NCI-H146 (cell line): Measurements from ENCODE around the gene IL23R.
"Not testable (repeated sequence)": the region's sequence is repeated elsewhere in the genome, so short reads cannot be mapped to it uniquely, and the experiment has no call there.

Experiments used
- DNase-seq: peaks from one replicate; lab custom pipeline; 2025; lab: John Stamatoyannopoulos, UW

The IL23R gene

DNA sequence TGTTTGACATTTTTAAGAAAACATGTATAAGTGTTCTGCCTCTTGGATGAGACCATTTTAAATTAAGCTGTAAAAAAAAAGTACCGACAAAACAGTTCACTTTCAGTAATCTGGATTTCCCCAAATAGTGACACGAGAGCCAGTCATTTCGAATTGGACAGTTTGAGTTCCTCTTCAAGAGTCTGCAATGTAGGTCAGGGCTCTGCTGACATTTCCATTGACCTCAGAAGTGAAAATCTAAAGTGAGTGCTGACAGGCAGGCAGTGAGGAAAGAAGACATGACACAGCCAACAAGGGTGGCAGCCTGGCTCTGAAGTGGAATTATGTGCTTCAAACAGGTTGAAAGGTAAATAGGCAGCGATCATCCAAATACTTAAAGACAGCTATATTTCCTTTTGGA lies at the start of gene IL23R:
Gene IL23R (plus strand): TSS at position 259 of the 400 bp plus-strand sequence. CDS start 1,667 bp downstream, outside the sequence.
- no peak for DNase-seq

- no peak for DNase-seq
Observed at GRCh38 chr1:67118191-67118590, 48.1 kb upstream of the IL23R start.

DNA sequence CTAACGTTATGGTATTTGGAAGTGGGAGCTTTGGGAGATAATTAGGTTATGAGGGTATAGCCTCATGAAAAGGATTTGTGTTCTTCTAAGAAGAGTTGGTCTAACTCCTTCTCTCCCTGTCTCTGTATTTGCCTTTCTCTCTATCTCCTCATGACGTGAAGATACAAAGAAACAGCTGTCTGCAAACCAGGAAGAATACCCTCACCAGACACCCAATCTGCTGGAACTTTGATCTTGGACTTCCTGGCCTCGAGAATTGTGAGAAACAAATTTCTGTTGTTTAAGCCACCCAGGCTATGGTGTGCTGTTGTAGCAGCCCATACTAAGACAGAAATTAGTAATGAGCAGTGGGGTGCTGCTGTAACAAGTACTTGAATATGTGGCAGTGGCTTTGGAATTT lies 47.6 kb upstream of the IL23R start:
- no peak for DNase-seq

DNA sequence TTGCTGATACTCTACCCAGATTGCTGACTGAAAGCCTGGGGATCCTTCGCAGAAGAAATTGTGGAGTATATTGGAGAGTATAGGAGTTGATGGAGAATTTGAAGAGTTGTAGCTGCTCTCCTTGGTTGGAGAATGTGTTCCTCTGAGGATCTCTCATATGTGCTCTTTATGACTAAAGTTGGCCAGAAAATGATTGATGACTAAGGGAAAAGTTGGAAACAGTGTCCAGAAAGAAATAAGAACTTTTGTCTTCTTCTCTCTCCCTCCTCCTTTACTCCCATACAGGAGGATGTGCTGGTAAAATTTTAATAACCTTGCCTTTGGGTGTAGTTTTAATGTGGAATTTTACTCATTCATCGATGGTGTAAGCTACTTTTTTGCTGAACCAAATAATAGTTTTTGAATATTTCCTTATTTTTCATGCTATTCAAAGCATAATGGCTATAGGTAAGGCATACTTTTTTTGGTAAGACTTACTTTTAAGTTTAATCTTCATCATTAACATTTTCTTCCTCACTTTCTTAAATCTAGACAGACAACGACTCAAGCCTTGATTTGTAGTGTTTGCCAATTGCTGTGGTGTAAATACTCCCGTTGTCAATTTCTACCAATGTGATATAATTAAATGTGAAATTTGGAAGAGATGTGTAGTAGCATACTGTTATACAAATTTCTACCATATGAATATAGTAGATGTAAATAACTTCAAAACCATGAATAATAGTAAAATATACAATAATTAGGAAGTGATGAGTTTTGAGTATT lies 45.2 kb upstream of the IL23R start:
- DNase-seq = no peak

DNA sequence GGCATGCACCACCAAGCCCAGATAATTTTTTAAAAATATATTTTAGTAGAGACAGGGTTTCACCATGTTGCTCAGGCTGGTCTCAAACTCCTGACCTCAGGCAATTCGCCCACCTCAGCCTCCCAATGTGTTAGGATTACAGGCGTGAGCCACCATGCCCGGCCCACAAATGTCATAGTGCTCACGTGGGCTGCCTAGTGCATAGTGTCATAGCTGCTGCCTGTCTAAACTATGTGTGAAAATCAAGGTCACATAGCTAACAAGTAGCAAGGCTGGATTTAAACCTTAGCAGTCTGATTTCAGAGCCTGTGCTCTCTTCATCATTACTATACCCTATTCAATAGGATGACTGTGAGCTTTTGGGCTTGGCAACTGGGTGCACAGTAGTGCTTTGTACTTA lies 41.8 kb upstream of the IL23R start:
- no peak for DNase-seq

GRCh38 chr1:67126111-67126746 lies 40.0 kb upstream of the IL23R start:
- no peak for DNase-seq

- no peak for DNase-seq
Observed at GRCh38 chr1:67126974-67127373, 39.3 kb upstream of the IL23R start.

DNA sequence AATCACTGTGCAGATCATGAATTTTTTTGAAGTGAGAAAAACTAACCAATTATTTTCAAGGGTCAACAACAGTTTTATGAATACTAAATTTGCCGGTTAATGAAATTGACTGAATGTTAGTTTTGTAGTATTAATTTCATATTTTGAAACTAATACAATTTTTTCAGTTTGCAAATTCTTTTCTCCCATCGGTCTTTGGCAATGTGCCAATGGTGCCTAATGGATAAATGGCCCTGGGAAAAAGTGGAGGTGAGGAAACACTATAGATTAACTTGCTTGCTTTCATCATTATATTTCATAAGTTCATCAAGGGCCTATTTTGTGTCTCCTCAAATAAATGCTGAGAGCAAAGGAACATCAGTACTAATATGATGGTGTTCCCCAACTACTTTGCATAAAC lies 35.6 kb upstream of the IL23R start:
- DNase-seq = no peak

GRCh38 chr1:67133177-67133576 lies 33.1 kb upstream of the IL23R start:
- no peak for DNase-seq

DNA sequence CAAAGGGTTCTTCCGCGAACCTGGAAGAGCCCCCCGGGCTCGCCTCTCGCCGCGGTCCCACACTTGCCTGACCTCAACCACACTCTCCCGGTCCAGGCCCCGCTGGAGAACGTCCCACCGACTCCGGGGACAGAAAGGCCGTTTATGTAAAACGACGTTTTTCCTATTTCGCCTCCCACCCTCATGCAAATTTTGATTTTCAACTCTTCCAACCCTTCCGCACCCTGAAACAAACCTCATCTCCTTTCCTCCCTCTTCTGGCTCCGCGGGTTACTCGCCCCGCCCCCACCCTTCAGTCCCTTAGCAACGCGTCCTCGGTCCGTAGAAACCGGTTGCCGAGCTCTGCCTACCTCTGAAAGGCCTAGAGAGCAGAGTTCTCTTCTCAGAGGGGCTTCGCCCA lies 31.6 kb upstream of the IL23R start, which contains the start of gene C1orf141:
Gene C1orf141 (minus strand): TSS at position 276 of the 400 bp plus-strand sequence. CDS start 7,730 bp downstream, outside the sequence.
- DNase-seq = no peak

DNA sequence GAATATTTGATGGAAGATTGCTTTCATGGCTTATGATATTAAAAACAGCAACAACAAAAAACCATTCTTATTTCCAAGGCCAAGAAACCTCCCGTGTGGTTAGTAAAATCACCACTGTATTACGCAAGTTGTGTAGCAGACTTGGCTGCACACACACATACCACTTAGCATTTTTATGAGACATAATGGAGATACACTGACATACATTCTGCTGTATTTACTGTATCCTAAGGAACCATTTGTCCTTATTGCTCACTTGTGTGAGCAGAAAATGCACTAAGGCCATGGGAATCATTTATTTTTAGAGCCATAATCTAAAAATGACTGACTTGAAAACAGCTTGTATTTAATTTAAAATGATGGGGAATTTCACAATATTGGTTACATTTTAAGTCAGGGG lies 30.9 kb upstream of the IL23R start:
- DNase-seq = no peak

DNA sequence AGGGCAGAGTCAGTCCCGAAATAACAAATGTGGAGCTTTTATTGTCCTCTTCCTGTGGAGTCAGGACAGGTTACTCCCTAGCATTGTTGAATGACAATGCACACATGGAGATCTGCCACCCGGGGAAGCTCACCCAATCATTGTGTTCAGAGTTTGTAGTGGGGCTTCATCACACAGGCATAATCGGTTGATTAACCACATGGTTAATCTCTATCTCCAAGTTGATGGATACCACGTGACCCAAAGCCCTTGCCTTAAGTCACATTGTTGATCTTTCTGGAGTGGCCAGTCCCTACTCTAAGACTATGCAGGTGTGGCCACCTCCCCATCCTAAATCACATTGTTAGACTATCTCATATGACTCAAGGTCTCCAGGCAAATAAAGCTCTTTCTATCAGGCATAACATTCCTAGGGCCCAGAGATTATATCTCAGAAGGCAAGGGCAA lies 28.9 kb upstream of the IL23R start:
- no peak for DNase-seq

- no peak for DNase-seq
Observed at GRCh38 chr1:67138813-67139499, 27.3 kb upstream of the IL23R start.

DNA sequence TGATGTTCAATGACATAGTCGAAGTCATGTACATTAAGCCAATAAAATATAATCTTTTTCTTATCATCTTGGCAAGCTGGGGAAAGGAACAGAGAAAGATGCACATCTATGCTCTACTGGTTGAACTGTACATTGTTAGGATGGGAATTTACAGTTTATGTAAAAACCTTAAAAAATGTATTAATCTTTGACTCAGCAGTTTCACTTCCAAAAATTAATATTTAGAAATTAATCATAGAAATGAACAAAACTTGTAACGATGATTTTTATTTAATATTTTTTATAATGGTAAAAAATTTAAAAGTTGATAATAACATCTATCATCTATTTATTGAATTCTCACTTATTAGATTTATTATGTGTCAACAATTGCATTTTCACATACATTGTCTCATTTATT lies 25.8 kb upstream of the IL23R start:
- DNase-seq = no peak

DNA sequence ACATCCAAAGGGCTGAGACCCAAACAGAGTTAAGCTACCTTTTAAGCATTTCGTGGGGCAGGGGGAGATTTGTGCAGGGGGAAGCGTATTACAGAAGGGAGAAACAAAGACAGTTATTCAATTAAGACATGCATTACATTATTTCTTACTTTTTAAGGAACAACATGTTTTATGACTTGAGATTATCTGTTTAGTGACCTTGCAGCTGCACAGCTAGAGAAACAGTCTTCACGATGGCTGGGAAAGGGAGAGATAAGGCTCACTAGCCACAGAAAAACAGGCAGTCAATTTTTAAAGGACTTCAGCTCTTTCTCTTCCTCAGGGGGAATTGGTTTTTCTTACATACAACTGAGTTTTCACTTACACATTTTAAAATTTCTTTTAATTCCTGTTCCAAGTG lies 24.4 kb upstream of the IL23R start:
- not testable (repeated sequence) for DNase-seq

DNA sequence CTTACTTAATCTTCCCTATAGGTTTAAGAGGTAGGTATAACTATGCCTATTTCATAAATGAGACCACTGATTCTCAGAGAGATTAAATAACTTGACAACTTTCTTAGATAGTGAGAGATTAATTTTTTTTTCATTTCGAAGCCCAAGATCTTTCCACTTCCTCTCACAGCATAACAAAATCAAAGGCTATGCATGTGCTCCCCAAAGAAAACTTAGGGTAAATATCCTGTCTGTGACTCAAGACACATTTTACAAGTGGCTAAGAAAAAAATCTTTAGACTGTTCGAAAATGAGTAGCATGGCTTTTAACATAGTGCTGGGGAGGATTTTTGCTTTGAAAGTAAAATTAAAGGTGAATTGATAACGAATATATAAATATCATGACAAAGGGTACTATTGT lies 23.3 kb upstream of the IL23R start:
- DNase-seq = no peak

DNA sequence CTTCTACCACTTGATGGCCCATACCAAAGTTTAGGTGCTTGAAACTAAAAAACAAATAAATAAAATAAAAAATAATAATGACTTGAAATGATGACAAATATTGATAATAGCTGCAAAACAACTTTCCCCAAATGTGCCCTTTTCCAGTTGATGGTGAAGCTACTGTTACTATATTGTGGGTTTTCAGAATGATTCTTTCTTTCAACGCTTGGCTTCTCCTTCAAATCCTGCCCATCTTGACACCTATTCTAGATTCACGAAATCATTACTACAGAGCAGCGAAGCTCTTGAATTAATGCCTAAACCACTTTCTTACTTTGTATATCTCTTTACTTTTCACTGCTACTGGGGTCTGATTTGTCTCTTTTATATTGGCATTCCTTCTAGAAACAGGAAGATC lies 22.3 kb upstream of the IL23R start:
- no peak for DNase-seq

DNA sequence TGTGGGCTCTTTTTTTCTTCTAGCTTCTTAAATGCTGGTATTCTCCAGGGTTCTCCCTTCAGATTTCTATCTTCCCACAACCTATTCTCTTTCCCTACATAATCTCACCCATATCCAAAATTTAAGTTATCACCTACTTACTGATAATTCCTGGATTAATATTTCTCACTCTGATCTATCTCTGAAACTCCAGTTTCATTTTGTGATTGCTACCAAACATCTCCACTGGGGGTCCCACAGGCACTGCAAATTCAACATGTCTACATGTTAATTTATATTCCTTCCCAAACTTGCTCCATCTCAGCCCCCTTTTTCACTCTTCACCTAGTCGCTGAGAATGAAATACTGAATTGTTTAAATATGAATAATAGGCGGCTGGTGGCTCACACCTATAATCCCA lies 21.6 kb upstream of the IL23R start:
- DNase-seq = no peak

DNA sequence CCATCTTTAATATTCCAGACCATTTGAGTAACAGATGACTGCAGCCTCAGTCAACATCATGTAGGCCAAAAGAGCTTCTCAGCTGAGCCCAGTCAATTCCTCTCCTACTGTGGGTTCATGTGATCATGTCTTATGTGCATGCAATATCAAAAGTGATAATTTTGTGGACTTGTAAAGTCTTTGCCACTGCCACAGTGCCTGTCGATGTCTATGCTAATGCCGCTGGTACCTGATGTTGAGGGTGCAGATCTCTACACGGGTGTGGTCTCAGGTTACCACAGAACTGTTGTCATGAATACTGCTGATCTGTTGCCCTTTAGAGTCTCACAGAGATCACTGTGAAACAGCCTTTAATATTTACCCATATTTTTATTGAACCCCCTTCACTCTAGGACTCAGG lies 20.2 kb upstream of the IL23R start:
- no peak for DNase-seq

- no peak for DNase-seq
Observed at GRCh38 chr1:67146539-67146938, 19.7 kb upstream of the IL23R start.

- not testable (repeated sequence) for DNase-seq
Observed at GRCh38 chr1:67147973-67148372, 18.3 kb upstream of the IL23R start.

GRCh38 chr1:67148516-67149178 lies 17.6 kb upstream of the IL23R start:
- DNase-seq = no peak
